GM10847 (cell line): ENCODE measurements around the gene GNAI1.

Experiments used
- POLR2A ChIP-seq: IDR thresholded peaks from 2 replicates; pipeline ENCODE4 v1.6.1; 2011; ENCODE audit not compliant: insufficient read length; ENCODE audit errors: extremely low read depth

Gene GNAI1

GRCh38 chr7:80275192-80275605 is 140.6 kb downstream of the GNAI1 start:
- no peak for TF ChIP-seq POLR2A
